Skeletal muscle tissue (tissue), 4 donors: ENCODE measurements around the gene ABCA13. TPM values are rescaled to one million over a fixed set of nuclear protein-coding genes. Genes with fewer than 3 reads are reported as not detected.
"Not testable (repeated sequence)": the region's sequence is repeated elsewhere in the genome, so short reads cannot be mapped to it uniquely, and the experiment has no call there.

ENCODE experiments used
- H3K27ac ChIP-seq: one replicate; pipeline ENCODE4 v1.7.0; 2013; ENCODE audit warnings: mild to moderate bottlenecking, low read depth, low read length, inconsistent platforms
- H3K27me3 ChIP-seq, 3 donors: one replicate each; pipeline ENCODE4 v1.7.0; 2013; ENCODE audit warnings: low read length in 3 of 3; ENCODE audit not compliant: control insufficient read depth in 3 of 3, insufficient read depth in 3 of 3
- H3K36me3 ChIP-seq, 3 donors: one replicate each; pipeline ENCODE4 v1.7.0; 2013; ENCODE audit warnings: low read length in 3 of 3; ENCODE audit not compliant: control insufficient read depth in 3 of 3, insufficient read depth in 3 of 3
- H3K4me1 ChIP-seq, 3 donors: one replicate each; pipeline ENCODE4 v1.7.0; 2013; ENCODE audit warnings: low read length in 3 of 3, mild to moderate bottlenecking in 3 of 3; ENCODE audit not compliant: control insufficient read depth in 3 of 3, insufficient read depth in 3 of 3
- H3K4me3 ChIP-seq, 3 donors: one replicate each; pipeline ENCODE4 v1.7.0; 2013; ENCODE audit warnings: low read length in 3 of 3
- H3K9ac ChIP-seq, 3 donors: one replicate each; pipeline ENCODE4 v1.7.0; 2013; ENCODE audit warnings: low read length in 3 of 3, mild to moderate bottlenecking in 3 of 3, moderate library complexity in 2 of 3, low read depth in 1 of 3
- H3K9me3 ChIP-seq, 3 donors: one replicate each; pipeline ENCODE4 v1.7.0; 2013; ENCODE audit warnings: low read length in 3 of 3; ENCODE audit not compliant: control insufficient read depth in 3 of 3
- total RNA-seq: library from RNA; depleted of rRNA; stranded (reverse); fragments of >200 nt; gene quantifications from one replicate; pipeline ENCODE4 v1.2.3, GENCODE V29; 2014
- donor health status: Osteomylitis.

ABCA13 gene
- total RNA-seq, 1 donor from 2014 or later = 0.52 TPM

GRCh38 chr7:48188776-48189520 lies 17.7 kb downstream of the ABCA13 start:
- H3K9ac ChIP-seq = no peak overlapping the region

GRCh38 chr7:48192996-48193395 lies 21.7 kb downstream of the ABCA13 start:
- no peaks in the 10 kb centered on the region for H3K4me1 ChIP-seq
- H3K4me3 ChIP-seq = no peak overlapping the region
- H3K27me3 ChIP-seq = no peaks in the 10 kb centered on the region
- no peak overlapping the region for H3K9ac ChIP-seq
- no peaks in the 10 kb centered on the region for H3K9me3 ChIP-seq
- H3K27ac ChIP-seq = no peak overlapping the region
- no peaks in the 10 kb centered on the region for H3K36me3 ChIP-seq

More at GRCh38 chr7:48188776-48189520, 17.7 kb downstream of the ABCA13 start:
- Histone ChIP-seq H3K27ac (no peak overlapping the region), H3K4me3 (no peak overlapping the region), H3K4me1 (no peaks in the 10 kb centered on the region), H3K27me3 (no peaks in the 10 kb centered on the region), H3K36me3 (no peaks in the 10 kb centered on the region), H3K9me3 (no peaks in the 10 kb centered on the region)

- Histone ChIP-seq H3K27ac (no peak overlapping the region), H3K9me3 (no peaks in the 10 kb centered on the region), H3K27me3 (no peaks in the 10 kb centered on the region), H3K9ac (no peak overlapping the region), H3K4me1 (no peaks in the 10 kb centered on the region), H3K36me3 (no peaks in the 10 kb centered on the region), H3K4me3 (no peak overlapping the region)
These were observed 22.2 kb downstream of the ABCA13 start for GRCh38 chr7:48193421-48193820.

GRCh38 chr7:48200946-48201589 lies 29.8 kb downstream of the ABCA13 start:
- H3K27ac ChIP-seq, H3K4me3 ChIP-seq, H3K9ac ChIP-seq, H3K4me1 ChIP-seq, H3K9me3 ChIP-seq, H3K36me3 ChIP-seq, H3K27me3 ChIP-seq: not testable (repeated sequence)

GRCh38 chr7:48202916-48203315 lies 31.7 kb downstream of the ABCA13 start:
- not testable (repeated sequence) for H3K27me3 ChIP-seq, H3K36me3 ChIP-seq, H3K27ac ChIP-seq

GRCh38 chr7:48207155-48207675 lies 36.0 kb downstream of the ABCA13 start:
- peaks cover 0 to 4% (median 0%) of the 10 kb centered on the region in 3 donors for H3K9me3 ChIP-seq
- no peak overlapping the region for H3K4me3 ChIP-seq
- H3K9ac ChIP-seq = no peak overlapping the region
- no peak overlapping the region for H3K27ac ChIP-seq
- no peaks in the 10 kb centered on the region for H3K4me1 ChIP-seq
- no peaks in the 10 kb centered on the region for H3K27me3 ChIP-seq
- no peaks in the 10 kb centered on the region for H3K36me3 ChIP-seq

More at GRCh38 chr7:48202916-48203315, 31.7 kb downstream of the ABCA13 start:
- H3K4me1 ChIP-seq, H3K9ac ChIP-seq, H3K9me3 ChIP-seq, H3K4me3 ChIP-seq: not testable (repeated sequence)

GRCh38 chr7:48209004-48209600 lies 37.8 kb downstream of the ABCA13 start:
- Histone ChIP-seq H3K27me3 (no peaks in the 10 kb centered on the region), H3K4me1 (no peaks in the 10 kb centered on the region), H3K27ac (no peak overlapping the region)

GRCh38 chr7:48213226-48213625 lies 42.0 kb downstream of the ABCA13 start:
- no peaks in the 10 kb centered on the region for H3K36me3 ChIP-seq
- no peak overlapping the region for H3K9ac ChIP-seq
- H3K27ac ChIP-seq = no peak overlapping the region
- no peaks in the 10 kb centered on the region for H3K4me1 ChIP-seq
- no peak overlapping the region for H3K4me3 ChIP-seq
- H3K27me3 ChIP-seq = no peaks in the 10 kb centered on the region
- peaks cover 0 to 4% (median 0%) of the 10 kb centered on the region in 3 donors for H3K9me3 ChIP-seq

More at GRCh38 chr7:48209004-48209600, 37.8 kb downstream of the ABCA13 start:
- Histone ChIP-seq H3K4me3 (no peak overlapping the region), H3K9me3 (peaks cover 0 to 4% (median 0%) of the 10 kb centered on the region in 3 donors), H3K9ac (no peak overlapping the region), H3K36me3 (no peaks in the 10 kb centered on the region)

- no peak overlapping the region for H3K27ac ChIP-seq
- H3K36me3 ChIP-seq = no peaks in the 10 kb centered on the region
- H3K9me3 ChIP-seq = no peaks in the 10 kb centered on the region
- H3K4me3 ChIP-seq = no peak overlapping the region
- no peaks in the 10 kb centered on the region for H3K27me3 ChIP-seq
- H3K4me1 ChIP-seq = no peaks in the 10 kb centered on the region
- H3K9ac ChIP-seq = no peak overlapping the region
These were observed 46.0 kb downstream of the ABCA13 start for GRCh38 chr7:48217266-48217665.

- Histone ChIP-seq H3K36me3 (no peaks in the 10 kb centered on the region), H3K27ac (no peak overlapping the region), H3K27me3 (no peaks in the 10 kb centered on the region), H3K4me3 (no peak overlapping the region), H3K9ac (no peak overlapping the region), H3K9me3 (no peaks in the 10 kb centered on the region), H3K4me1 (no peaks in the 10 kb centered on the region)
These were observed 46.5 kb downstream of the ABCA13 start for GRCh38 chr7:48217753-48218152.
